Astrocyte (in vitro differentiated cells and primary cell): ENCODE data around the gene ANO4. TPM values are rescaled to one million over a fixed set of nuclear protein-coding genes. Genes with fewer than 3 reads are reported as not detected.
A peak's percentile ranks its signal among the peaks of the same experiment; 100 is the strongest.

Experiments
- DNase-seq: peaks from one replicate; pipeline ENCODE4 v3.0.0-alpha.2; 2010; ENCODE audit warnings: low read depth
- FAIRE-seq: peaks from 2 replicates; lab custom pipeline; 2011; peaks lifted over from hg19 to GRCh38; lab: Jason Lieb, UNC
- H2AFZ ChIP-seq: 2 replicates; pipeline ENCODE4 v1.6.0; 2012; ENCODE audit warnings: low read depth, low read length, inconsistent platforms
- H3K27ac ChIP-seq: 2 replicates; pipeline ENCODE4 v1.5.1; 2011; ENCODE audit warnings: low read depth, low read length, inconsistent platforms
- H3K27me3 ChIP-seq: 2 replicates; pipeline ENCODE4 v1.6.0; 2011; ENCODE audit warnings: low read length, inconsistent platforms; ENCODE audit not compliant: insufficient read depth
- H3K36me3 ChIP-seq: 2 replicates; pipeline ENCODE4 v1.5.1; 2011; ENCODE audit warnings: low read length, inconsistent platforms; ENCODE audit not compliant: insufficient read depth
- H3K4me1 ChIP-seq: 2 replicates; pipeline ENCODE4 v1.5.1; 2011; ENCODE audit warnings: low read length, inconsistent platforms; ENCODE audit not compliant: insufficient read depth
- H3K4me2 ChIP-seq: 2 replicates; pipeline ENCODE4 v1.6.0; 2012; ENCODE audit warnings: low read length, inconsistent platforms
- H3K4me3 ChIP-seq: 2 replicates; pipeline ENCODE4 v1.5.1; 2011; ENCODE audit warnings: low read depth, mild to moderate bottlenecking, low read length, inconsistent platforms; ENCODE audit not compliant: insufficient read depth
- H3K79me2 ChIP-seq: 2 replicates; pipeline ENCODE4 v1.6.0; 2012; ENCODE audit warnings: mild to moderate bottlenecking, low read length, inconsistent platforms; ENCODE audit not compliant: insufficient read depth
- H3K9ac ChIP-seq: 2 replicates; pipeline ENCODE4 v1.6.0; 2012; ENCODE audit warnings: mild to moderate bottlenecking, low read length, inconsistent platforms
- H3K9me3 ChIP-seq: 2 replicates; pipeline ENCODE4 v1.5.1; 2012; ENCODE audit warnings: low read depth, mild to moderate bottlenecking, low read length, inconsistent platforms; ENCODE audit not compliant: insufficient read depth
- H4K20me1 ChIP-seq: 2 replicates; pipeline ENCODE4 v1.6.0; 2012; ENCODE audit warnings: low read length, inconsistent platforms; ENCODE audit not compliant: insufficient read depth
- H3K27ac Mint-ChIP-seq: one replicate; pipeline ENCODE4 v1.8.0; 2021; ENCODE audit warnings: mild to moderate bottlenecking, mixed read lengths; ENCODE audit not compliant: unreplicated experiment
- H3K27me3 Mint-ChIP-seq: one replicate; pipeline ENCODE4 v1.8.0; 2021; ENCODE audit warnings: low read depth, mixed read lengths; ENCODE audit not compliant: unreplicated experiment
- H3K36me3 Mint-ChIP-seq: one replicate; pipeline ENCODE4 v1.8.0; 2021; ENCODE audit warnings: low read depth, mixed read lengths; ENCODE audit not compliant: unreplicated experiment
- H3K4me1 Mint-ChIP-seq: one replicate; pipeline ENCODE4 v1.8.0; 2021; ENCODE audit warnings: low read depth, mixed read lengths; ENCODE audit not compliant: unreplicated experiment
- H3K4me3 Mint-ChIP-seq: one replicate; pipeline ENCODE4 v1.8.0; 2021; ENCODE audit warnings: mild to moderate bottlenecking, moderate library complexity, mixed read lengths; ENCODE audit not compliant: unreplicated experiment
- H3K9me3 Mint-ChIP-seq: one replicate; pipeline ENCODE4 v1.8.0; 2021; ENCODE audit warnings: mild to moderate bottlenecking, mixed read lengths; ENCODE audit not compliant: unreplicated experiment
- EZH2 ChIP-seq: IDR thresholded peaks from 2 replicates; pipeline ENCODE4 v1.6.1; 2012; ENCODE audit warnings: mild to moderate bottlenecking, low read length, inconsistent platforms; ENCODE audit not compliant: insufficient read depth
- total RNA-seq: library from RNA; stranded (reverse); gene quantifications from 2 replicates; pipeline ENCODE4 v1.2.1, GENCODE V29; 2021
- TF ChIP-seq, protein P1 (sequence below): IDR thresholded peaks from 2 replicates; pipeline ENCODE4 v1.5.1; 2011; ENCODE audit warnings: low read depth, mild to moderate bottlenecking, inconsistent platforms, low read length, moderate library complexity; ENCODE audit not compliant: insufficient read depth

The ANO4 gene
- total RNA-seq, 1 donor from 2014 or later = 41.3 TPM

DNA sequence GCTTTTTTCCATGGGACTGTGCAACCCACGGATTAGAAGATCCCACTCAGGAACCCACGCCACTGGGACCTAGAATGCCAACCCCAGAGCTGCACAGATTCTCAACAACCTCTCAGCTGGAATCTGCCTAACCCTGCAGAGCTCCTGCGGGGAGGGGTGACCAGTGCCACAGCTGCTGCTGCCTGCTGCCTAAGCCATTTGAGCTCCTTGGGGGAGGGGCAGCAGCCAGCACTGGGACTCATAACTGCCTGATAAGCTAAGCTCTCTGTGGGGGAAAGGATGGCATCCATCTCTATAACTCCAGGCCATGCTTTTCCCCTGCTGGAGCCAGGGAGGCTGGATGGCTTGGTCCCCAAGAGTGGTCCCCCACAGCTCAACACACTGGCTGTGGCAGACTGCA, 232.6 kb downstream of the ANO4 start:
- H3K4me3 ChIP-seq = no peak overlapping the region
- H3K9ac ChIP-seq = no peak overlapping the region
- no peak overlapping the region for H3K4me2 ChIP-seq
- no peak overlapping the region for H3K4me3 Mint-ChIP-seq
- no peak overlapping the region for H3K27ac Mint-ChIP-seq
- H3K27me3 ChIP-seq = no peaks in the 10 kb centered on the region
- peaks cover 3% of the 10 kb centered on the region for H3K4me1 ChIP-seq
- TF ChIP-seq, protein P1, sequence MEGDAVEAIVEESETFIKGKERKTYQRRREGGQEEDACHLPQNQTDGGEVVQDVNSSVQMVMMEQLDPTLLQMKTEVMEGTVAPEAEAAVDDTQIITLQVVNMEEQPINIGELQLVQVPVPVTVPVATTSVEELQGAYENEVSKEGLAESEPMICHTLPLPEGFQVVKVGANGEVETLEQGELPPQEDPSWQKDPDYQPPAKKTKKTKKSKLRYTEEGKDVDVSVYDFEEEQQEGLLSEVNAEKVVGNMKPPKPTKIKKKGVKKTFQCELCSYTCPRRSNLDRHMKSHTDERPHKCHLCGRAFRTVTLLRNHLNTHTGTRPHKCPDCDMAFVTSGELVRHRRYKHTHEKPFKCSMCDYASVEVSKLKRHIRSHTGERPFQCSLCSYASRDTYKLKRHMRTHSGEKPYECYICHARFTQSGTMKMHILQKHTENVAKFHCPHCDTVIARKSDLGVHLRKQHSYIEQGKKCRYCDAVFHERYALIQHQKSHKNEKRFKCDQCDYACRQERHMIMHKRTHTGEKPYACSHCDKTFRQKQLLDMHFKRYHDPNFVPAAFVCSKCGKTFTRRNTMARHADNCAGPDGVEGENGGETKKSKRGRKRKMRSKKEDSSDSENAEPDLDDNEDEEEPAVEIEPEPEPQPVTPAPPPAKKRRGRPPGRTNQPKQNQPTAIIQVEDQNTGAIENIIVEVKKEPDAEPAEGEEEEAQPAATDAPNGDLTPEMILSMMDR = no peak
- TF ChIP-seq EZH2 = no peak
- H2AFZ ChIP-seq = no peak overlapping the region
- FAIRE-seq (no peak), DNase-seq (no peak)
- H3K27ac ChIP-seq = no peak overlapping the region
- no peaks in the 10 kb centered on the region for H3K9me3 ChIP-seq
- no peaks in the 10 kb centered on the region for H4K20me1 ChIP-seq
- peaks cover 31% of the 10 kb centered on the region for H3K9me3 Mint-ChIP-seq
- H3K27me3 Mint-ChIP-seq = no peaks in the 10 kb centered on the region
- H3K4me1 Mint-ChIP-seq = peaks cover 8% of the 10 kb centered on the region
- H3K36me3 Mint-ChIP-seq = peaks cover 29% of the 10 kb centered on the region
- no peaks in the 10 kb centered on the region for H3K36me3 ChIP-seq
- no peaks in the 10 kb centered on the region for H3K79me2 ChIP-seq

- Mint-ChIP-seq H3K9me3 (peaks cover 34% of the 10 kb centered on the region), H3K36me3 (peaks cover 29% of the 10 kb centered on the region), H3K4me1 (peaks cover 4% of the 10 kb centered on the region), H3K27ac (no peak overlapping the region), H3K4me3 (no peak overlapping the region), H3K27me3 (no peaks in the 10 kb centered on the region)
- TF ChIP-seq, protein P1 = no peak
- no peak for TF ChIP-seq EZH2
- no peak overlapping the region for H3K4me3 ChIP-seq
- H3K79me2 ChIP-seq = no peaks in the 10 kb centered on the region
- H4K20me1 ChIP-seq = no peaks in the 10 kb centered on the region
- no peak overlapping the region for H3K27ac ChIP-seq
- no peaks in the 10 kb centered on the region for H3K27me3 ChIP-seq
- no peak overlapping the region for H2AFZ ChIP-seq
- H3K4me2 ChIP-seq = no peak overlapping the region
- FAIRE-seq = no peak
- H3K9ac ChIP-seq = no peak overlapping the region
- H3K36me3 ChIP-seq = no peaks in the 10 kb centered on the region
- H3K9me3 ChIP-seq = no peaks in the 10 kb centered on the region
- peaks cover 1% of the 10 kb centered on the region for H3K4me1 ChIP-seq
- no peak for DNase-seq
Measured at GRCh38 chr12:101027816-101028215, 233.2 kb downstream of the ANO4 start.

- Histone ChIP-seq H3K9ac (no peak overlapping the region), H3K27me3 (no peaks in the 10 kb centered on the region), H3K27ac (no peak overlapping the region), H4K20me1 (no peaks in the 10 kb centered on the region), H3K79me2 (no peaks in the 10 kb centered on the region), H3K9me3 (no peaks in the 10 kb centered on the region), H3K4me1 (no peaks in the 10 kb centered on the region), H3K4me3 (no peak overlapping the region), H3K4me2 (no peak overlapping the region), H2AFZ (no peak overlapping the region), H3K36me3 (no peaks in the 10 kb centered on the region)
- Mint-ChIP-seq H3K4me1 (peaks cover 13% of the 10 kb centered on the region), H3K36me3 (peaks cover 10% of the 10 kb centered on the region), H3K27me3 (no peaks in the 10 kb centered on the region), H3K27ac (peak overlapping the region; percentile 53), H3K9me3 (no peaks in the 10 kb centered on the region), H3K4me3 (no peak overlapping the region)
- DNase-seq = no peak
- TF ChIP-seq, protein P1 = no peak
- TF ChIP-seq EZH2 = no peak
- FAIRE-seq = no peak
Measured at GRCh38 chr12:101038289-101038871, 243.8 kb downstream of the ANO4 start.
